ENCODE results near the gene B9D1. TPM values are rescaled to one million over a fixed set of nuclear protein-coding genes. Genes with fewer than 3 reads are reported as not detected.

The B9D1 gene
- total and polyA plus RNA-seq, 9 of the 15 experiments (the other 6 are each of a cell fraction or from before 2014, with no cell fraction given), result 8.9 to 28.0 (median 17.9) TPM

GRCh38 chr17:19322129-19322505 is 40.4 kb downstream of the B9D1 start:
- DNase-seq (ENCODE audit: extremely low read depth in 1 of 4, low spot score in 3 of 4) (no peak), FAIRE-seq (no peak), ATAC-seq (no peak)
- Histone ChIP-seq H3K4me2 (ENCODE audit: insufficient read depth, low read length) (no peak overlapping the region), H3K79me2 (ENCODE audit: control insufficient read depth, insufficient read depth, low read length) (no peaks in the 10 kb centered on the region), H3K36me3 (ENCODE audit: control insufficient read depth, insufficient read depth, low read length) (no peaks in the 10 kb centered on the region), H3K27me3 (ENCODE audit: control insufficient read depth in 2 of 2, insufficient read depth in 2 of 2, low read length in 2 of 2) (no peaks in the 10 kb centered on the region), H3K9ac (ENCODE audit: insufficient read depth in 1 of 2, low read depth in 2 of 2, low read length in 2 of 2) (no peak overlapping the region), H3K4me1 (replicated peaks in 1 of 2; ENCODE audit: control insufficient read depth in 2 of 2, insufficient read depth in 2 of 2, low read length in 2 of 2) (peaks cover 4% of the 10 kb centered on the region in 2 experiments; a peak in 3 of 5 replicates), H4K20me1 (replicated peaks; ENCODE audit: control insufficient read depth, insufficient read depth, low read length) (no peaks in the 10 kb centered on the region), H2AFZ (ENCODE audit: low read depth, low read length) (no peak overlapping the region), H3K4me3 (no peak overlapping the region), H3K9me3 (replicated peaks; ENCODE audit: control insufficient read depth, insufficient read depth, low read depth, low read length) (no peaks in the 10 kb centered on the region), H3K27ac (ENCODE audit: extremely low read depth, low read depth, low read length) (no peak overlapping the region), H3K9me1 (ENCODE audit: control insufficient read depth, insufficient read depth, low read length) (peaks cover 4% of the 10 kb centered on the region)
- intact Hi-C loops (cut with micrococcal nuclease), result no loop called here
- BruUV-seq (replicated peaks), result no TSS peak
- 87% methylated on average over 3 of the region's 5 CpGs for WGBS (ENCODE audit: insufficient coverage, low coverage, missing lambda C conversion rate)
- ChIA-PET POLR2A (interaction anchor here (0.6 to 2.2 kb wide), 6 partner anchors 15 to 20 kb away, joined by 3 to 9 read pairs (median 3); no protein-coding TSS in a partner anchor), CTCF (ENCODE audit: low intra/inter-chr PET ratio) (no interaction called here)
- in situ Hi-C loops (cut with MboI), result no loop called here
- TF ChIP-seq PML (IDR thresholded peaks at IDR 0.05; ENCODE audit: low read length) (no peak), GTF2E2 (tag; IDR thresholded peaks at IDR 0.05) (no peak), ILK (tag; IDR thresholded peaks at IDR 0.05; ENCODE audit: borderline replicate concordance, low read depth) (no peak), ZBTB17 (CRISPR knock-in tag; IDR thresholded peaks at IDR 0.05) (no peak), ZBTB11 (CRISPR knock-in tag; IDR thresholded peaks at IDR 0.05) (no peak), RNF2 (IDR thresholded peaks at IDR 0.05) (no peak), ARID4B (CRISPR knock-in tag; IDR thresholded peaks at IDR 0.05) (no peak), ZNF830 (CRISPR knock-in tag; IDR thresholded peaks at IDR 0.05) (no peak), L3MBTL2 (IDR thresholded peaks at IDR 0.05) (no peak)
- TF ChIP-seq, protein P1, sequence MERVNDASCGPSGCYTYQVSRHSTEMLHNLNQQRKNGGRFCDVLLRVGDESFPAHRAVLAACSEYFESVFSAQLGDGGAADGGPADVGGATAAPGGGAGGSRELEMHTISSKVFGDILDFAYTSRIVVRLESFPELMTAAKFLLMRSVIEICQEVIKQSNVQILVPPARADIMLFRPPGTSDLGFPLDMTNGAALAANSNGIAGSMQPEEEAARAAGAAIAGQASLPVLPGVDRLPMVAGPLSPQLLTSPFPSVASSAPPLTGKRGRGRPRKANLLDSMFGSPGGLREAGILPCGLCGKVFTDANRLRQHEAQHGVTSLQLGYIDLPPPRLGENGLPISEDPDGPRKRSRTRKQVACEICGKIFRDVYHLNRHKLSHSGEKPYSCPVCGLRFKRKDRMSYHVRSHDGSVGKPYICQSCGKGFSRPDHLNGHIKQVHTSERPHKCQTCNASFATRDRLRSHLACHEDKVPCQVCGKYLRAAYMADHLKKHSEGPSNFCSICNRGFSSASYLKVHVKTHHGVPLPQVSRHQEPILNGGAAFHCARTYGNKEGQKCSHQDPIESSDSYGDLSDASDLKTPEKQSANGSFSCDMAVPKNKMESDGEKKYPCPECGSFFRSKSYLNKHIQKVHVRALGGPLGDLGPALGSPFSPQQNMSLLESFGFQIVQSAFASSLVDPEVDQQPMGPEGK (CRISPR knock-in tag; IDR thresholded peaks at IDR 0.05; ENCODE audit: borderline replicate concordance), result no peak
- TF ChIP-seq, protein P2, sequence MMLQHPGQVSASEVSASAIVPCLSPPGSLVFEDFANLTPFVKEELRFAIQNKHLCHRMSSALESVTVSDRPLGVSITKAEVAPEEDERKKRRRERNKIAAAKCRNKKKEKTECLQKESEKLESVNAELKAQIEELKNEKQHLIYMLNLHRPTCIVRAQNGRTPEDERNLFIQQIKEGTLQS (IDR thresholded peaks at IDR 0.05), result no peak
- TF ChIP-seq, protein P2 (CRISPR knock-in tag; conservative IDR thresholded peaks at IDR 0.05), result no peak

All from K562 (cell line).